HUES48 (cell line): ENCODE data around the gene TBC1D2.
"Not testable (repeated sequence)": the region's sequence is repeated elsewhere in the genome, so short reads cannot be mapped to it uniquely, and the experiment has no call there.

Experiments used
- H3K27ac ChIP-seq: one replicate; pipeline ENCODE4 v1.7.0; 2013; ENCODE audit warnings: low read depth, low read length, inconsistent platforms
- H3K27me3 ChIP-seq: 2 replicates; pipeline ENCODE4 v1.6.1; 2013; ENCODE audit warnings: mild to moderate bottlenecking, low read length; ENCODE audit not compliant: control insufficient read depth, insufficient read depth
- H3K36me3 ChIP-seq: 2 replicates; pipeline ENCODE4 v1.6.1; 2013; ENCODE audit warnings: low read length; ENCODE audit not compliant: control insufficient read depth, insufficient read depth
- H3K4me1 ChIP-seq: 2 replicates; pipeline ENCODE4 v1.6.1; 2013; ENCODE audit warnings: mild to moderate bottlenecking, low read length; ENCODE audit not compliant: control insufficient read depth, insufficient read depth
- H3K4me3 ChIP-seq: 2 replicates; pipeline ENCODE4 v1.5.1; 2013; ENCODE audit warnings: mild to moderate bottlenecking, low read depth, low read length
- H3K9ac ChIP-seq: 2 replicates; pipeline ENCODE4 v1.6.1; 2013; ENCODE audit warnings: mild to moderate bottlenecking, low read depth, low read length, moderate library complexity
- H3K9me3 ChIP-seq: 2 replicates; pipeline ENCODE4 v1.6.1; 2013; ENCODE audit warnings: low read length; ENCODE audit not compliant: control insufficient read depth, insufficient read depth

The TBC1D2 gene

GRCh38 chr9:98289614-98290201 is 34.3 kb upstream of the TBC1D2 start:
- no peaks in the 10 kb centered on the region for H3K4me1 ChIP-seq
- no peaks in the 10 kb centered on the region for H3K27me3 ChIP-seq
- H3K36me3 ChIP-seq = no peaks in the 10 kb centered on the region
- no peak overlapping the region for H3K4me3 ChIP-seq
- no peaks in the 10 kb centered on the region for H3K9me3 ChIP-seq
- no peak overlapping the region for H3K27ac ChIP-seq
- no peak overlapping the region for H3K9ac ChIP-seq

- no peaks in the 10 kb centered on the region for H3K27me3 ChIP-seq
- no peaks in the 10 kb centered on the region for H3K36me3 ChIP-seq
- H3K4me3 ChIP-seq = no peak overlapping the region
- H3K9ac ChIP-seq = no peak overlapping the region
- no peaks in the 10 kb centered on the region for H3K9me3 ChIP-seq
- H3K4me1 ChIP-seq = no peaks in the 10 kb centered on the region
- no peak overlapping the region for H3K27ac ChIP-seq
Observed at GRCh38 chr9:98288881-98289280, 33.4 kb upstream of the TBC1D2 start.

- Histone ChIP-seq H3K36me3 (no peaks in the 10 kb centered on the region), H3K27me3 (no peaks in the 10 kb centered on the region), H3K4me3 (no peak overlapping the region), H3K9ac (no peak overlapping the region), H3K4me1 (no peaks in the 10 kb centered on the region), H3K9me3 (no peaks in the 10 kb centered on the region), H3K27ac (no peak overlapping the region)
Observed at GRCh38 chr9:98287384-98287783, 31.9 kb upstream of the TBC1D2 start.

GRCh38 chr9:98285446-98285845 is 30.0 kb upstream of the TBC1D2 start:
- H3K9ac ChIP-seq = no peak overlapping the region
- no peaks in the 10 kb centered on the region for H3K9me3 ChIP-seq

DNA sequence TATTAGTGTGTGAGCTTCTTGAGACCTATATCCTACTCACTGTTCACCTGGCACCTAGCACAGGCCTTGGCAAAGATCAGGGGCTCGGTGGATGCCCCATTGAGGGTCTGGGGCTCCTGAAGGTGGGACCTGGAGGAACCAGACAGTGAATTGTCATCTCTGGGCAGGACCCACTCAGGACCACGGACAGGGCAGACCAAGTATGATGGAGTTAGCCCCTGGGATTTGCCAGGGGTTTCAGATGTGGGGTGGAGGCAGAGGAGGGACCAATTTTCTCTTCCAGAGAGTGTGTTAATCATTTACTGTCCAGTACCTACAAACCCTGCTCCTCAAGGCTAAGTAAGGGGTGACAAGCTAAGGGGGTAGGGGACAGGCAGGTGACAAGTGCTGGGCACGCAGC is 29.3 kb upstream of the TBC1D2 start:
- H3K36me3 ChIP-seq = no peaks in the 10 kb centered on the region
- H3K9ac ChIP-seq = no peak overlapping the region
- H3K4me3 ChIP-seq = no peak overlapping the region
- H3K27me3 ChIP-seq = no peaks in the 10 kb centered on the region; the same call in 1 of the 2 replicates
- no peak overlapping the region for H3K27ac ChIP-seq
- no peaks in the 10 kb centered on the region for H3K4me1 ChIP-seq
- no peaks in the 10 kb centered on the region for H3K9me3 ChIP-seq

More at GRCh38 chr9:98285446-98285845, 30.0 kb upstream of the TBC1D2 start:
- H3K27me3 ChIP-seq = no peaks in the 10 kb centered on the region; the same call in 1 of the 2 replicates
- no peak overlapping the region for H3K4me3 ChIP-seq
- H3K4me1 ChIP-seq = no peaks in the 10 kb centered on the region
- H3K36me3 ChIP-seq = no peaks in the 10 kb centered on the region
- H3K27ac ChIP-seq = no peak overlapping the region

DNA sequence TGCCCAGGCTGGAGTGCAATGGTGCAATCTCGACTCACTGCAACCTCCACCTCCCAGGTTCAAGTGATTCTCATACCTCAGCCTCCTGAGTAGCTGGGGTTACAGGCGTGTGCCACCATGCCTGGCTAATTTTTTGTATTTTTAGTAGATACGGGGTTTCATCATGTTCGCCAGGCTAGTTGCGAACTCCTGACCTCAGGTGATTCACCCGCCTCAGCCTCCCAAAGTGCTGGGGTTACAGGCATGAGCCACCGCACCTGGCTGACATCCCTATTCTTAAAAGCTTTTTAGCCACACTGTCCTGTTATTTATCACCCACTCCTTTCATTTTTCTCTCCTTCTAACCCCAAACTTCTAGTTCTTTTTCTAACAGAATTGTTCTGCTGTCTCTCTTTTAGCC is 27.7 kb upstream of the TBC1D2 start:
- H3K4me1 ChIP-seq, H3K9me3 ChIP-seq, H3K27ac ChIP-seq, H3K36me3 ChIP-seq, H3K9ac ChIP-seq, H3K4me3 ChIP-seq, H3K27me3 ChIP-seq: not testable (repeated sequence)

DNA sequence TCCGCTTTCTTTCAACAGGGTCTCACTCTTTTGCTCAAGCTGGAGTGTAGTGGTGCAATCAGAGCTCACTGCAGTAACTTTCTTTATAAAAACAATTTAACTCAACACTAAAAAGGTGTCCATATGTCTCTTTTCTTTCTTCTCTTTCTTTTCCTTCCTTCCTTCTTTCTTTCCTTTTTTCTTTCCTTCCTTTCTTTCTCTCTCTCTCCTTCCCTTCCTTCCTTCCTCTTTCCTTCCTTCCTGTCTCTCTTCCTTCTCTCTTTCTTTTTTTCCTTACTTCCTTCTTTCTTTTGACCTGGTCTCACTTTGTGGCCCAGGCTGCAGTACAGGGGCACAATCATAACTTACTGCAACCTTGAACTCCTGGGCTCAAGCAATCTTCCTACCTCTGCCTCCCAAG is 25.8 kb upstream of the TBC1D2 start:
- Histone ChIP-seq H3K9ac (no peak overlapping the region), H3K27me3 (no peaks in the 10 kb centered on the region; the same call in 1 of the 2 replicates), H3K4me1 (no peaks in the 10 kb centered on the region), H3K36me3 (no peaks in the 10 kb centered on the region), H3K9me3 (no peaks in the 10 kb centered on the region), H3K27ac (no peak overlapping the region), H3K4me3 (no peak overlapping the region)

DNA sequence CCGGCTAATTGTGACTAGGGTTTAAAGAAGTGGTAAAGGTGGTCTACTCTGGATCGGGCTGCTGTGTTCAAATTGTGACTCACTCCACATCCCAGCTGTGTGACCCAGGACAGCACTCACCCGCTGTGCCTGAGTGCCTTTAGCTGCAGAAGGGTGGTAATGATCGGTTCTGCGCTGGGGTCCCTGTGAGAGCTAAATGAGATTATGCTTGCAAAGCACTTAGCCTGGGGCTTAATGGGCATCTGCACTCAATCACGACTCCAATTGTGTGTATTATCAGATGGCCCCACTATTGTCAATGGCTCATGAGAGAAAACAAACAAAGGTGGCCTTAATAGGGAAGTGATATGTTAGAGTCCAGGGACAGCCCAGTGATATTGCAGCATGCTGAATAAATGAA is 25.1 kb upstream of the TBC1D2 start:
- Histone ChIP-seq H3K27me3 (no peaks in the 10 kb centered on the region; the same call in 1 of the 2 replicates), H3K9ac (no peak overlapping the region), H3K9me3 (no peaks in the 10 kb centered on the region), H3K4me3 (no peak overlapping the region), H3K36me3 (no peaks in the 10 kb centered on the region), H3K4me1 (no peaks in the 10 kb centered on the region), H3K27ac (no peak overlapping the region)

GRCh38 chr9:98280162-98280561 is 24.7 kb upstream of the TBC1D2 start:
- Histone ChIP-seq H3K36me3 (no peaks in the 10 kb centered on the region), H3K27me3 (no peaks in the 10 kb centered on the region; the same call in 1 of the 2 replicates), H3K9me3 (no peaks in the 10 kb centered on the region), H3K4me3 (no peak overlapping the region), H3K4me1 (no peaks in the 10 kb centered on the region), H3K27ac (no peak overlapping the region), H3K9ac (no peak overlapping the region)

GRCh38 chr9:98276907-98277469 is 21.5 kb upstream of the TBC1D2 start:
- no peaks in the 10 kb centered on the region for H3K36me3 ChIP-seq
- H3K9ac ChIP-seq = no peak overlapping the region
- H3K4me1 ChIP-seq = no peaks in the 10 kb centered on the region
- no peaks in the 10 kb centered on the region; the same call in 1 of the 2 replicates for H3K27me3 ChIP-seq
- H3K27ac ChIP-seq = no peak overlapping the region
- no peak overlapping the region for H3K4me3 ChIP-seq
- no peaks in the 10 kb centered on the region for H3K9me3 ChIP-seq

GRCh38 chr9:98275159-98275558 is 19.7 kb upstream of the TBC1D2 start:
- no peak overlapping the region for H3K4me3 ChIP-seq
- no peaks in the 10 kb centered on the region for H3K36me3 ChIP-seq
- H3K9me3 ChIP-seq = no peaks in the 10 kb centered on the region
- H3K27me3 ChIP-seq = no peaks in the 10 kb centered on the region
- H3K9ac ChIP-seq = no peak overlapping the region
- no peaks in the 10 kb centered on the region for H3K4me1 ChIP-seq
- no peak overlapping the region for H3K27ac ChIP-seq
